Suppressor macrophage treated with lipopolysaccharide for 1 hour (primary cell): ENCODE measurements around the gene MDM4.
"Not testable (repeated sequence)": the region's sequence is repeated elsewhere in the genome, so short reads cannot be mapped to it uniquely, and the experiment has no call there.

Source experiments
- DNase-seq, 3 donors: peaks; one replicate each; pipeline ENCODE4 v3.0.0-alpha.2; 2020 to 2022

The MDM4 gene

DNA sequence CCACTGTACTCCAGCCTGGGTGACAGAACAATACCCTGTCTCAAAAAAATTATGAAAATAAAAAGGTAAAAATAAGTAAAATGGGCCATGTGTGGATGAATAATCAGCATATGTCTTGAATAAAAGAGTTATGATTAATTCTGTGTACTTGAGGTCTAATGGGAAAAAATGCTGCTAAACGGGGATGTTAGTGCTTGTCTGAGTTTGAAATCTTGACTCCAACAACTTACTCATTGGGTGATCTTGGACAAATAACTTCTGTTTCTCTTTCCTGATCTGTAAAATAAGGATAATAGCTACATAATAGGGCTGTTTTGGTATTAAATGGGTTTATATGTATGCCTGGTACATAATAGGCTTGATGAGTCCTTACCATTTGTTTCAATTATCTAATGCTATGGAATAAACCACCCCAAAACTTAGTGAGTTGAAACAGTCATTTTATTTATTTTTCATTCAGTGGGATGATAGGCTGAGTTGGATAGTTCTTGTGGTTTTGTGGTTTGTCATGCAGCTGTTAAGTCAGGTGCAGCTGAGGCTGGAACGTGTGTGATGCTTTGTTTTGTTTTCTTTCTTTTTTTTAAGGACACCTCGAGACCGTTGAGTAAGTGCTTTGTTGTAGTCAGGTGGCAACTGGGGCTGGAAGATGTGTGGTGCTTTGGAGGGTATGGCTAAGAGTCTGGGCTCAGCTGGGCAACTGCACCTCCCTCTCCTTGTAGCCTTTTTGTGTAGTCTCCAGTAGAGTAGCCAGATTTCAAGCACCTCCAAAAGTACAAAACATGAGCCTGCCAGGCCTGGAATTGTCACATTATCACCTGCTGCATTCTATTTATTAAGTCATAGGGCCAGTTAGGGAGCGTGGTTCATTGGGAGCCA, 4.9 kb downstream of the MDM4 start:
- peak; percentile 45 to 58 (median 57) for DNase-seq

DNA sequence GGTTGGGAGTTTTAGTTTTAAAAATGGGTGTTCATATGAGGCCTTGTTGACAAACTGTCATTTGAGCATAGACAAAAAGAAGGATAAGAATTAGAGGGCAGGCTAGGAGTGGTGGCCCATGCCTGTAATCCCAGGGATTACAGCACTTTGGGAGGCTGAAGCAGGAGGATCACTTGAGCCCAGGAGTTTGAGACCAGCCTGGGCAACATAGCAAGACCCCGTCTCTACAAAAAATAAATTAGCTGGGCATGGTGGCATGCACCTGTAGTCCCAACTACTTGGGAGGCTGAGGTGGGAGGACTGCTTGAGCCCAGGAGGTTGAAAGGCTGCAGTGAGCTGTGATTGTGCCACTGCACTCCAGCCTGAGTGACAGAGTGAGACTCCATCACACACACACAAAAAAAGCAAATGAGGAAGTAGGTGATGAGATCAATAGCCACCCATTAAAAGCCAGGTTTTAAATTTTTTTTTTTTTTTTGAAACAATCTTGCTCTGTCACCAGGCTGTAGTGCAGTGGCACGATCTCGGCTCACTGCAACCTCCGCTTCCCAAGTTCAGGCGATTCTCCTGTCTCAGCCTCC, 5.8 kb downstream of the MDM4 start:
- not testable (repeated sequence) for DNase-seq

DNA sequence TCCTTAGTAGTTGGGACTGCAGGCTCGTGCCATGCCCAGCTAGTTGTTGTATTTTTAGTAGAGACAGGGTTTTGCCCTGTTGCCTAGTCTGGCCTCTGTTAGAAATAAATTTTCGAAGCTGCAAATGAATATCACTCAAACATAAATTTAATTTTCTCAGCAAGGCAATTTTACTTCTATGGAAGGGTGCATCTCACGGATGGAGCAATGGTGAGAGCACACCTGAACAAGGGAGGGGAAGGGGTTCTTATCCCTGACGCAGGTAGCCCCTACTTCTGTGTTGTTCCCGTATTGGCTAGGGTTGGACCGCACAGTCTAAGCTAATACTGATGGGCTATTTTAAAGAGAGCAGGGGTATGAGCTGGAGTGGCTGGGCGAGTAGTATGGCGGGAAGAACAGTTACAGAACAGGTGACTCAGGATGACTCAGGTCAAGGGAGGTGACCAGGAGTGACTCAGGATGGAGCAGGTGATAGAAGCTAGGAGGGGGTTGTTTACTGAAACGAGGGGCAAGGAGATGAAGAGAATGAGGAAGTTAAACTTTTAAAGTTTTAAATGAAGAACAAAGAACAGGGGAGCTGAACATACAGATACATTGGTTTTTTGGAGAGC, 7.5 kb downstream of the MDM4 start:
- DNase-seq: no peak

DNA sequence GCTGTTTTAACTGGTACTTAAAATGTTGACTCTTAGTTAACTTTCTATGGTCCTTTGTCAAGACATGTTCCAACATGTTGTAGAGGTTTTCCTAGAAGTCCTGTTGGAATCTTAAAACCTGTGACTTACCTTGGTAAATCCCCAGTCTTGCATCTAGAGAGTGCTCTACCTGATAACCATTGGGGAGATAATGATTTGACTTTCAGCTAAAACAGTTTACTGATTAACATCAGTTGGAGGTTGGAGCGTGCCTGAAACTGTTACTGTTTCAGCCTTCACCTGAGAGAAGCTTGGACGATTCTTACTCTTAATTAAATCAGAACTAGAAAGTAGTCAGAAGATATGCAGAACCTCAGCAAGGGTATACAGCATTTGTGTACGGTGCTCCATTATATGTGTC, 8.8 kb downstream of the MDM4 start:
- no peak for DNase-seq

DNA sequence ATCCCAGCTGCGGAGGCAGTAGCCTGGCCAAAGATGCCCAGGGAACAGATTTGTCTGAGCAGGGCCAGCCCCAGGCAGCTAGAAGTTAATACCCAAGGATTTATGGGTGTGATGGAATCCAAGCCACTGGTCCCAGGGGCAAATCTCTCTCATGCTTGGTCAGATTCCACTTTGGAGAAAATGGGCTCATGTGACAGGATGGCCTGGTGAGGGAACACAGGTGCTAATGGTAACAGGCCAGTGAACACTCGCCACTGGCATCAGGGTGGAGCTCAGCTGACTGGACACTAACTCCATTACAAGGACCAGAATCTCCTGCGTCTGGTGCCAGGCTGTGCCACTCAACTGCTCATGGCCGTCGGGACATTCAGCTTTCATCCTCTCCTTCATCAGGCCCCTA, 12.0 kb downstream of the MDM4 start:
- no peak for DNase-seq

DNA sequence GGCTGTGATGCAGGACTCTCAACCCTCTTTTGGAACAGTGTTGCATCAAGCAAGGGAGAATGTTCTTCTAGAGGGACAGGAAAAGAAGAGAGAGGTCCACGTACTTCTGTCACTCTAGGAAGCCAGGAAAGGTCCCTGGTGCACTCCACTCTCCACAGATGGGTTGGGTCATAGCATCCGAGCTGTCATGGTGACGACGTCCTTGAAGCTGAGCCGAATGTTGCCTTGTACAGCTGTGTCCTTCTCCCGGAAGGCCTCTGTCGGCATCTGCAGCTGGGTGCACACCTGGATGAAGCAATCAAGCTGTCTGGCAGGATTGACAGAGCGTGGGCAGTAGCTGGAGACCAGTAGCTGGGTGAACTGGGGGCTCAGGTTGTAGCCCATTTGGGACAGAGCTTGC, 12.5 kb downstream of the MDM4 start:
- DNase-seq: no peak

DNA sequence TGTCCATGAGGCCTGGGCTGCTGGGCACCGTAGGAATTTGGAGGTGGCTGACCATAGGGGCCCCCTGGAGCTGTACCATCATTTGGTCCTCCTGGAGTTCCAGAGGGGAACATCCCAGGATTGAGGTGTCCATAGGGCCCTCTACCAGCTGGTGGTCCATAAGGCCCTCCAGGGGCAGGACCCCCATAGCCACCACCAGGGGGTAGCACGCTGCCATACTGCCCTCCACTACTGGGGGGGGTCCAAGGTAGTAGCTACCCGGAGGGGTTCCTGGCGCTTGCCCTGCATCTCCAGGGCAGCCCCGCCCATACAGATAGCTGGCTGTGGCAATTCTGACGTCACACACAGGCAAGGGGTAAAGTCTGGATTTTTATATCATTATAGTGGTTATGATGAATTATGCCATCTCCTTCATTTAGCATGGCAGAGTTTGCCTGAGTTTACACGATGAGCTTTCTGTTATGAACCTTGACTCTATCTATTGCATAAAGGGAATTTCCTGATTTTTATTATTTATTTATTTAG, 13.2 kb downstream of the MDM4 start:
- no peak for DNase-seq

DNA sequence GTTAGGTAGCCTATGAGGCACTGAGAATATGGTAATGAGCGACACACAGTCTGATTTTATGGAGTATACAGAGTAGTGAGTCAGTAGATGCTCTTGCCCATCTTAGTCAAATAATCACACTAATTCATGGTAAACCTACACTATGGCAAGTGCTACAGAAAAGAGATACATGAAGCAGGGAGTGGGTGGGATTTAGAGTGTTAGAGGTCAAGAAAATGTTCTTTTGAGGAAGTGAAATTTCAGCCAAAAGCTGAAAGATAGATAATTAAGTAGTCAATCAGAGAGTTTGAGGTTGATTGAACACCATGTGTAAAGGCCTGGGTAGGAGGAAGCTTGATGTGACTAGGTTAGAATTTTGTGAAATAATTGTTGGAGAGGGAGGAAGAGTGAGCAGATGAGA, 14.7 kb downstream of the MDM4 start:
- DNase-seq: peak; percentile 32 to 55 (median 53)

DNA sequence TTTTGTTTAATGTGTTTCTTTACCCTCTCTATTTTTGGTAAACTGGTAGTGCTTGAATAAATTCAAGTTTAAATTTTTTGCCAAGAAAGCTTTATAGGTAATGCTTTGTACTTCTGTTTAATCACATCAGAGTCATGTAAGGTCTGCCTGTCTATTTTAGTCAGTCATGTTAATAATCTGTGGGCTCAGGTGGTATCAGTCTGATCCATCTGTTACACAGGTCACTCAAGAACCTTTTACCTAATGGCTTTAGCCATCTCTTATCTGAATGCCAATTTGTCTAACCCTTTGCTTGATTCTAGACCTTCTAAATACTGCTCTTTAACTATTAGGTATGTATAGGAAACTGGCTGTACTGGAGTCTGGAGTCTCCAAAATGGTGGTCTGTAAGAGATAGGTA, 16.6 kb downstream of the MDM4 start:
- no peak for DNase-seq

DNA sequence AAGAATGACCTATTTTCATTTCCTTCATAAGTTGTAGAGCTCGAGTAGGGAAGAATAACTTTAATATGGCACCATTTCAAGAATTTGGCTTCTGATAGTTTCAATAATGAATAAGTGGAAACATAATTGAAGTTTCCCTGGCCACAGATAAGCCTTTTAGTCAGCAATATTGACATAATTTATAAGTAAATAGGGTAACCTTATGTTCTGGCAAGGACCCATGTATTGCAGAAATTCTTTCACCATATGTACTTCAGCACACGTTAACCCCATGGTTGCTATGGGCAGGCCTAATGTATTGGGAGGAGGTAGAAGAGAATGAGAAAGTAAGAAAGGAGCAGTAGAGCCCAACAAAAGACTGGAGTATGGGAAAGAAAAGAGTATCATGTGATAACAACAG, 25.4 kb downstream of the MDM4 start:
- DNase-seq: no peak

DNA sequence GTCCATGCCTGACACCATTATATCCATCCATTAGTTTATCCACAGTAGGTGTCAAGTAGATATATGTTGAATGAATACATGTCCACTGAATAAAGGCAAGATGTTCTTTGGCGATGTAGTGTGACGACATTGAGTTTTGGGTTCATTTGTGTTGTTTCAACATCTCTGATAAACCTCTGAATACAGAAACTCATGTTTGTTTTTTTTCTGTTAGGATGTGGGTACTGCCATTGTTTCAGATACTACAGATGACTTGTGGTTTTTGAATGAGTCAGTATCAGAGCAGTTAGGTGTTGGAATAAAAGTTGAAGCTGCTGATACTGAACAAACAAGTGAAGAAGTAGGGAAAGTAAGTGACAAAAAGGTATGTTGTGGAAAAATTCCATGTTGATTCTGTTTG, 28.1 kb downstream of the MDM4 start:
- DNase-seq: no peak

DNA sequence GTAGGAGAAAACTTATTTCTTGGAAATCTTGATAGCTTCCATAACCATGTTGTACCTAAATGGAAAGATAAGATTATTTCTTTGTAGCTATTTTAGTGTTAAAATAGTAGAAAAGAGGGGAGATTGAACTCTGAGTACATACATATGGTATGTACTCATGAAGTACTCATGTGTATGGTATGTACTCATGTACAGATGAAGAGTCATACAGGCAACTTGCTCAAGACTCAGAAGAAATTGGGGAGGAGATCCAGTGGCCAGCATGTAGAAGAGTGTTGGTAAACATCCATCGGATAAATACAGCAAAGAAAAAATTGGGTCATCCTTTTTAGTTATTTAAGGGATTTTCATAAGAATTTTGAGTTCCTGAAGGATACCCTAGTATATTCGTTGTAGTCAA, 29.0 kb downstream of the MDM4 start:
- DNase-seq: no peak

DNA sequence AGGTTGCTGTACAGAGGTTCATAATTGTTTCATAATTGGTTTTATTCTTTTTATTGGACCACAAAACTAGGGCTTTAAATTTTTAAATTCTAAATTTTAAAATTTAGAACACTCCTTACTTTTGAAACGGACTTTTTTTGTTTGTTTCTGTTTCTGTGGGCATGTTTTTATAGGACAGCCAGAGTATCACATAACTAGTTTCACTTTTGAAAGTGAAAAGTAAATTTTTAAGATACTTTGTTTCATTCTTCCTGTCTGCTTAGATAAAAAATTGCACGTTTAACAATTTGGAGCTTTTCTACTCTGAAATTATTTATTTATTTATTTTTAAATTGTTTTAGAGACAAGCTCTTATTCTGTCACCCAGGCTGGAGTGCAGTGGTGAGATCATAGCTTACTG, 29.7 kb downstream of the MDM4 start:
- no peak for DNase-seq

DNA sequence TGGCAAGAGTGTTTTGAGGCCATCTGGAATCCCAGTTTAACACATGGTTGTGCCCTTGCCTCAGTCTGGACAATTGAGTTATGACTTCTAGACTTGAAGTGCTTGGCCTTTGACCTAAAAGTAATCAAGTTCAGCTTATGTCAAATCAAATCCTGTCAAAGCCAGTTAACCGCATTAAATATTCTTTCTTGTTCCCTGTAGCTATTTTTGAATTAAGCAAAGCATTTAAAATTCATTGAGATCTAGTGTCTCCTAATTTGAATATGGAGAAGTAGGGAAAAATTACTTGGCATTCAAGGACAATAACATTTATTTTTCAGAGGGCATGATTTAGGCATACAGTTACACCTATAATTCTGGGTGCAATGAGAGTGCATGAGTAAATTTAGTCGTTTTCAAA, 32.1 kb downstream of the MDM4 start:
- DNase-seq: no peak

DNA sequence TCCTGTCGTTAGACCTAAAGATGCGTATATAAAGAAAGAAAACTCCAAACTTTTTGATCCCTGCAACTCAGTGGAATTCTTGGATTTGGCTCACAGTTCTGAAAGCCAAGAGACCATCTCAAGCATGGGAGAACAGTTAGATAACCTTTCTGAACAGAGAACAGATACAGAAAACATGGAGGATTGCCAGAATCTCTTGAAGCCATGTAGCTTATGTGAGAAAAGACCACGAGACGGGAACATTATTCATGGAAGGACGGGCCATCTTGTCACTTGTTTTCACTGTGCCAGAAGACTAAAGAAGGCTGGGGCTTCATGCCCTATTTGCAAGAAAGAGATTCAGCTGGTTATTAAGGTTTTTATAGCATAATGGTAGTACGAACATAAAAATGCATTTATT, 33.1 kb downstream of the MDM4 start:
- no peak for DNase-seq

DNA sequence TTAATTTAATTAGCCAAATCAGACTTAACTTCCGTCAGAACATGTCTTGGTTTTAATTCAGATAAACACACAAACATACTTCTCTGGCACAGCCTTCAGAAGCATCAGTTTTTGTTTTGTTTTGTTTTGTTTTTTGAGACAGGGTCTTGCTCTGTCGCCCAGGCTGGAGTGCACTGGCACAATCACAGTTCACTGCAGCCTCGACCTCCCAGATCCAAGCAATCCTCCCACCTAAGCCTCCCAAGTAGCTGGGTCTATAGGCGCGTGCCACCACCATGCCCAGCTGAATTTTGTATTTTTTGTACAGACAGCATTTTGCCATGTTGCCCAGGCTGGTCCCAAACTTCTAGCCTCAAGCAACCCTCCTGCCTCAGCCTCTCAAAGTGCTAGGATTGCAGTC, 34.7 kb downstream of the MDM4 start:
- no peak for DNase-seq

DNA sequence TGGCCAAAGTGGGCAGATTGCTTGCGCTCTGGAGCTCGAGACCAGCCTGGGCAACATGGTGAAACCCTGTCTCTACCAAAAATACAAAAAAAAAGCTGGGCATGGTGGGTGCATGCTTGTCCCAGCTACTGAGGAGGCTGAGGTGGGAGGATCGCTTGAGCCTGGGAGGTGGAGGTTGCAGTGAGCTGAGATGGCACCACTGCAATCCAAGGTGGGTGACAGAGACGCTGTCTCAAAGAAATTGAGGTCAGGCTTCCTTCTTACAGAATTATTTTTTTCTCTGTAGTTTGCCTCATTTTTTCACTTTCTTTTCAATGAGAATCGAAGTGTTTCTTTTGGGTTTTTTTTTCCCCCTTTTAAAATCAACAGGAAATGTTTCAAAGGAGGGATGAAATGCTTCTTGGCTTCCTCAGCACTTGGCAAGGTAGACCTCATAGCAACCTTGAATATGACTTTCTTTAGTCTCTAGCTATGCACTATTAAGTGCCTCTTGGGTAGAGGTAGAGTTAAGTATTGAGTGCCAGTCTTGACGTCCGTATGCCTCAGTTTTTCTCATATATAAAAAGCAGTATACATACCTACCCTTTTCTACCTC, 40.3 kb downstream of the MDM4 start:
- no peak for DNase-seq

DNA sequence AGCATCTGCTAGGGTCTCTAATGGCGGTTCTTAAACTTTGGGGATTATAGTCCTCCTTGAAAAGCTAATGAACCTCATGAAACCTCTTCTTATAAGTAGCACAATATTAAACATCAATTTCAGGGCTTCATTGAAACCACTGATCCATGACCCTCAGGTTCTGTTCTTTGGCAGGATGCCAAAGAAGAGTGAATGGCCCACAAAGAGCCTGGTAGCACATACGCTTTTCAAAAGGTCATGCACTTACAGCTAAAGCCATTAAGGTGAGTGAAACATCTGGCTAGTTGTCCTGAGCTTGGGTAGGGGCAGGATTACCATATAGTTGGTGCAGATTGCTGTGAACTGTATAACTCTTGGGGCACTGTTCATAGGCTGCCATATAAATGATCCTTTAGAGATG, 42.3 kb downstream of the MDM4 start:
- DNase-seq: no peak

DNA sequence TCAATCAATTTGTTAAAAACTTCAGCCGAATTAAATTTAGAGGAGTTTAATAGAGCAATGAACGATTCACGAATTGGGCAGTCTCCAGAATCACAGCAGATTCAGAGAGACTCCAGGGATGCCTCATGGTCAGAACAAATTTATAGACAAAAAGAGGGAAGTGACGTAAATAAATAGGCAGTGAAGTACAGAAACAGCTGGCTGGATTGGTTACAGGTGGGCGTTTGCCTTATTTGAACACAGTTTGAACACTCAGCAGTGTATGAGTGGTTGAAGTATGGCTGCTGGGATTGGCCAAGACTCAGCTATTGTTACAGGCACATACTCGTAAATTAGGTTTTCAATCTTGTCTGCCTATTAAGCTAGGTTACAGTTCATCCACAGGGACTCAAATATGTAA, 43.8 kb downstream of the MDM4 start:
- DNase-seq: peak; percentile 29 to 51 (median 46)

DNA sequence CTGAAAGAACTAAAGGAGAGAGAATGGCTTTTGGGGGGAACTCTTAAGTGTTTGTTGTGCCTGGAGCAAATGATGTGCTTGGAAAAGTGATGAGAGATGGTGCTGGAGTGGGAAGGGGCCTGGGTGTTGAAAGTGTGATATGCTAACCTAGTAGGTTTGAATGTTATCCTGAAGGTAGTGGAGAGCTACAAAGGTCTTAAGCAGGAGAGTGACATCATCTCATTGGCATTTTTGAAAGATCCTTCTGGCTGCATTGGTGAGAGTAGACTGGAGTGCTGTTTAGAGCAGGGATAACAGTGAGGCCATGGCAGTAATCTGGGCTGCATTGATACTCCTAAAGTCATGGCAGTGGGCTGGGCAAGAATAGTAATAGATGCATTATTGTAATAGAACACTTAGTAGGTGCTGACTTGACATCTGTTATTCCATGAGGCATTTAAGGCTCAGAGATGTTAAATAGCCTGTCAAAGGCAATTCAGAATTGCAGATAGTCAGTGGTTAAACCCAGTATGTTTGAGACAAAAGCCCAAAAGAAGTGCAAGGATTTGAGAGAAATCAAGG, 44.5 kb downstream of the MDM4 start:
- no peak for DNase-seq

DNA sequence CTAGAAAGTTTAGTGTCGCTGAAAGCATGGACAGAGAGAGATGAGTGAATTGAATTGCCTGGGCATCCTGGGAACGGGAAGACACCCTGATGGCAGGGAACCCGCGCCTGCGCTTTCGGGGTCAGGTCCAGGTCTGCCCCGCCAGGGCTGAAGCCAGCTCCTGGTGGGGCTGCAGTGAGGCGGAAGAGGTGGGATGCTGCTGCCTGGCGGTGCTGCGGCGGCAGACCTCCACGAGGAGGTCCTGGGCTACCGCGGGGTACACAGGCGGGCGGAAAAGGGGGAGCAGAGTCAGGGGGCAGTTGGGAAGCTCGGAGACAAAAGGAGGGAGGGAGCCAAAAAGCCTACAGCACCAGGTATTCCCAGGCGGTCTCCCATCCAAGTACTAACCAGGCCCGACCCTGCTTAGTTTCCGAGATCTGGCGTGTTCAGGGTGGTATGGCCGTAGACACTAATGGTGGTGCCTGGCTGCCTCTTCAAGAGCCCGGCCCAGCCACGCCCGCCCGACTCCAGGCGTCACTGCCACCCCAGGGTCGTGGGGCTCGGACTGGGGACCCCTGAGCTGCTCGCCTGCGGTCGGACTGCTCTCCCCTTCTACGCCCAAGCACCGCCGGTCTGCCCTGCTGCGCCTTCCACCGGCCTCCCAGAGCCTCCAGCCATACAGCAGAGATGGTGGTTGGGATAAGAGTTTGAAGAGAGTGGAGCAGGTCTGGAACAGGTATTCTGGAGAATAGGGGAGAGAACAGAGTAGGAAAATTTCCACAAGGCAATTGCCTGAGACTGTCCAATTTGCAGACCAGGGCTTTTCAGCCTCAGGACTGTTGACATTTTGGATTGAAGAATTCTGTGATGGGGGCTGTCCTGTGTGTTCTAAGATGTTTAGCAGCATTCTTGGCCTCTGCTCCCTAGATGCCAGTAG, 46.1 kb downstream of the MDM4 start:
- no peak for DNase-seq

DNA sequence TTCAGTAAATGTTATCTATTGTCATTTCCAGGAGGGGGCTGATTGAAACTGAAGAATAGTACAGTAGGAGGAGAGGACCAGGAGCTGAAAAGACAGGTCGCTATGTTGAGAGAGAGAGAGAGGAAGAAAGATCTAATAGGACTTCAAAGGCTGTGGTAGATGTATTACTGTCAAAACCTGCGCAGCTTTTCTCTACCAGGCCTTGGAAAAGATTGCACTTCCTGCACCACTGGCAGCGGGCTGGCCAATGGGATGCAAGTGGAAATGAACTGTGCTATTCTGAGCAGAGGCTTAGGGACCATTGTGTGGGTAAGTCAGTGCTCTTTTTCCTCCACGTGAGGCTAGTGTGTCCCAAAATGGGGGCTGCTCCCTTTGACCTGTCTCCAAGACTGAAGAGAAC, 47.1 kb downstream of the MDM4 start:
- no peak for DNase-seq
